ENCODE results near the gene DPH2. TPM values are rescaled to one million over a fixed set of nuclear protein-coding genes. Genes with fewer than 3 reads are reported as not detected.

DPH2 gene
- total RNA-seq, 2 experiments from 2014 or later, result 28.6 to 42.1 TPM

- ChIA-PET CTCF (ENCODE audit: unreplicated experiment) (no interaction called here), POLR2A (interaction anchor here (0.5 to 0.7 kb wide), 2 partner anchors 125 to 291 kb away, joined by 3 to 4 read pairs; no protein-coding TSS in a partner anchor)
- Histone ChIP-seq H3K79me2 (ENCODE audit: insufficient read depth, low read depth, low read length) (no peaks in the 10 kb centered on the region), H3K4me2 (ENCODE audit: low read length) (no peak overlapping the region), H3K4me3 (ENCODE audit: low read depth, low read length, poor library complexity, severe bottlenecking) (no peak overlapping the region), H2AFZ (ENCODE audit: low read length) (no peak overlapping the region), H3K4me1 (ENCODE audit: insufficient read depth, low read length, poor library complexity, severe bottlenecking) (no peaks in the 10 kb centered on the region), H4K20me1 (ENCODE audit: insufficient read depth, low read length) (no peaks in the 10 kb centered on the region), H3K9me3 (ENCODE audit: low read length) (no peaks in the 10 kb centered on the region), H3K27ac (ENCODE audit: low read depth, low read length, poor library complexity, severe bottlenecking) (no peak overlapping the region), H3K36me3 (ENCODE audit: insufficient read depth, low read length) (peaks cover 3% of the 10 kb centered on the region; the same call in 1 of the 2 replicates), H3K9me2 (ENCODE audit: insufficient read depth, low read length) (no peaks in the 10 kb centered on the region)
- no peak for TF ChIP-seq CTCF (conservative IDR thresholded peaks at IDR 0.05; ENCODE audit: low read length)
- no peak for TF ChIP-seq EZH2phosphoT487 (IDR thresholded peaks at IDR 0.05; ENCODE audit: borderline replicate concordance, low read depth, low read length)
- intact Hi-C loops (cut with micrococcal nuclease; ENCODE audit: unreplicated experiment), result no loop called here
- no TSS peak for BruUV-seq (replicated peaks)
- no peak for DNase-seq (ENCODE audit: low spot score)
Measured at GRCh38 chr1:43938892-43939587, 30.8 kb upstream of the DPH2 start.

GRCh38 chr1:43942411-43942810, 27.4 kb upstream of the DPH2 start:
- no peak overlapping the region for H3K4me3 ChIP-seq (ENCODE audit: low read depth, low read length, poor library complexity, severe bottlenecking)
- no peak for TF ChIP-seq EZH2phosphoT487 (IDR thresholded peaks at IDR 0.05; ENCODE audit: borderline replicate concordance, low read depth, low read length)
- no peak for DNase-seq (ENCODE audit: low spot score)
- H3K27ac ChIP-seq (ENCODE audit: low read depth, low read length, poor library complexity, severe bottlenecking), result no peak overlapping the region
- H3K9me3 ChIP-seq (ENCODE audit: low read length), result no peaks in the 10 kb centered on the region
- TSS peak; percentile 28 for BruUV-seq (replicated peaks)
- H3K4me2 ChIP-seq (ENCODE audit: low read length), result no peak overlapping the region
- intact Hi-C loops (cut with micrococcal nuclease; ENCODE audit: unreplicated experiment), result no loop called here
- H3K9me2 ChIP-seq (ENCODE audit: insufficient read depth, low read length), result no peaks in the 10 kb centered on the region
- peaks cover 3% of the 10 kb centered on the region; the same call in 1 of the 2 replicates for H3K79me2 ChIP-seq (ENCODE audit: insufficient read depth, low read depth, low read length)
- POLR2A ChIA-PET, result no interaction called here
- H3K36me3 ChIP-seq (ENCODE audit: insufficient read depth, low read length), result peaks cover 7% of the 10 kb centered on the region; the same call in 1 of the 2 replicates
- no peak overlapping the region for H2AFZ ChIP-seq (ENCODE audit: low read length)
- H4K20me1 ChIP-seq (ENCODE audit: insufficient read depth, low read length), result no peaks in the 10 kb centered on the region
- CTCF ChIA-PET (ENCODE audit: unreplicated experiment), result interaction anchor here (0.6 kb wide), 1 partner anchor 184 kb away, joined by 3 read pairs; no protein-coding TSS in a partner anchor
- H3K4me1 ChIP-seq (ENCODE audit: insufficient read depth, low read length, poor library complexity, severe bottlenecking), result peaks cover 12% of the 10 kb centered on the region

- intact Hi-C loops (cut with micrococcal nuclease; ENCODE audit: unreplicated experiment), result no loop called here
- POLR2A ChIA-PET, result interaction anchor here (0.6 to 0.9 kb wide), 2 partner anchors 113 to 293 kb away, joined by 3 to 4 read pairs; no protein-coding TSS in a partner anchor
- no TSS peak for BruUV-seq (replicated peaks)
- no peak for DNase-seq (ENCODE audit: low spot score)
- H3K9me2 ChIP-seq (ENCODE audit: insufficient read depth, low read length), result no peaks in the 10 kb centered on the region
- CTCF ChIA-PET (ENCODE audit: unreplicated experiment), result interaction anchor here (0.6 to 1.7 kb wide), 2 partner anchors 14 to 107 kb away, joined by 3 to 4 read pairs; no protein-coding TSS in a partner anchor
- peak overlapping the region; percentile 91; the same call in 1 of the 2 replicates for H3K4me2 ChIP-seq (ENCODE audit: low read length)
- peaks cover 3% of the 10 kb centered on the region; the same call in 1 of the 2 replicates for H3K79me2 ChIP-seq (ENCODE audit: insufficient read depth, low read depth, low read length)
- peaks cover 22% of the 10 kb centered on the region for H3K4me1 ChIP-seq (ENCODE audit: insufficient read depth, low read length, poor library complexity, severe bottlenecking)
- TF ChIP-seq EZH2phosphoT487 (IDR thresholded peaks at IDR 0.05; ENCODE audit: borderline replicate concordance, low read depth, low read length) (no peak), CTCF (conservative IDR thresholded peaks at IDR 0.05; ENCODE audit: low read length) (no peak)
- H3K36me3 ChIP-seq (ENCODE audit: insufficient read depth, low read length), result peaks cover 9% of the 10 kb centered on the region; the same call in 1 of the 2 replicates
- no peak overlapping the region for H3K4me3 ChIP-seq (ENCODE audit: low read depth, low read length, poor library complexity, severe bottlenecking)
- H2AFZ ChIP-seq (ENCODE audit: low read length), result no peak overlapping the region
- no peaks in the 10 kb centered on the region for H4K20me1 ChIP-seq (ENCODE audit: insufficient read depth, low read length)
- no peaks in the 10 kb centered on the region for H3K9me3 ChIP-seq (ENCODE audit: low read length)
- no peak overlapping the region for H3K27ac ChIP-seq (ENCODE audit: low read depth, low read length, poor library complexity, severe bottlenecking)
Measured at GRCh38 chr1:43944860-43945259, 24.9 kb upstream of the DPH2 start.

Measured in OCI-LY7 (cell line).